ENCODE results near the gene SORCS2.

SORCS2 gene

DNA sequence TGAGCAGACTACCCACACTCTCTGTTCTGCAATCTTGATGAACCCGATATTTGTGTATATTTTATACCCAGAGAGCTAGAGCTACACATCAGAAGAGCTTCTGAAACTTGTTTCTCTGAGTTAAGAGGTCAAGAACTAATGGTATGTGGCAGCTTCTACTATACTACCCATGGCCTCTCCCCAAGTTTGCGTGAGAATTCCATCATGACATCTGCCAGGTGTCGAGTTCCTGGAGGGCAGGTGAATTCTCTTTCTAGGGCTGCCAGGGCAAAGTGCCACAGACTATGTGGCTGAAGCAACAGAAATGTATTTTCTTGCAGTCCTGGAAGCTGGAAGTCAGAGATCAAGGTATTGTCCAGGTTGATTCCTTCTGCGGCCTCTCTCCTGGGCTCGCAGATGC lies 4.4 kb downstream of the SORCS2 start:
- Histone ChIP-seq H3K36me3 (ENCODE audit: insufficient read depth, low read length) (no peaks in the 10 kb centered on the region), H3K4me3 (no peak overlapping the region), H3K9ac (ENCODE audit: insufficient read length) (no peak overlapping the region), H3K27ac (no peak overlapping the region), H3K9me3 (ENCODE audit: low read depth, low read length) (no peaks in the 10 kb centered on the region)
- no peak for DNase-seq (ENCODE audit: low read depth, low spot score)
- TF ChIP-seq POLR2AphosphoS5 (IDR thresholded peaks at IDR 0.05; ENCODE audit: borderline replicate concordance, low read depth, low read length) (no peak), FOXP2 (optimal IDR thresholded peaks at IDR 0.05; ENCODE audit: control extremely low read depth, extremely low read length, insufficient read depth) (no peak), EZH2 (IDR thresholded peaks at IDR 0.05) (no peak)

DNA sequence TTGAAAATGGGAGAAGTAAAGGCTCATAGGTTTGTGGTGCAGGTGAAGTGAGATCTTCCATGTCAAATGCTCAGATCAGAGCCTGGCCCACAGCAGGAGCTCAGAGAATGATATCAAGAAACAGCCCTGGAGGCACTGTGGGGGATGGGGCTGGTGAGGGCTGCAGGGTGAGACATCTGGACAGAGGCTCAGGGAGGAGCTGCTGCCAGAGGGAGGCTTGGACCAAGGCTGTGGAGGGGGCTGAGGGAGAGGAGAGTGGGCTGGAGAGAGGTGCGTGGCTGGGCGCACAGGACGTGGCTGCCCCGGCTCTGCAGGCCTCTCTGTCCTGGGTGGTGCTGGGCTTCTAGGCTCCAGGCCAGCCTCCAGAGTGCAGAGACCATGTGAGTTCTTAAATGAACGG lies 5.6 kb downstream of the SORCS2 start:
- no peak for DNase-seq (ENCODE audit: low read depth, low spot score)
- TF ChIP-seq FOXP2 (optimal IDR thresholded peaks at IDR 0.05; ENCODE audit: control extremely low read depth, extremely low read length, insufficient read depth): no peak
- no peak for TF ChIP-seq POLR2AphosphoS5 (IDR thresholded peaks at IDR 0.05; ENCODE audit: borderline replicate concordance, low read depth, low read length)
- TF ChIP-seq EZH2 (IDR thresholded peaks at IDR 0.05): no peak
- H3K9ac ChIP-seq (ENCODE audit: insufficient read length): no peak overlapping the region
- H3K9me3 ChIP-seq (ENCODE audit: low read depth, low read length): no peaks in the 10 kb centered on the region
- no peak overlapping the region for H3K4me3 ChIP-seq
- H3K27ac ChIP-seq: no peak overlapping the region
- H3K36me3 ChIP-seq (ENCODE audit: insufficient read depth, low read length): no peaks in the 10 kb centered on the region

DNA sequence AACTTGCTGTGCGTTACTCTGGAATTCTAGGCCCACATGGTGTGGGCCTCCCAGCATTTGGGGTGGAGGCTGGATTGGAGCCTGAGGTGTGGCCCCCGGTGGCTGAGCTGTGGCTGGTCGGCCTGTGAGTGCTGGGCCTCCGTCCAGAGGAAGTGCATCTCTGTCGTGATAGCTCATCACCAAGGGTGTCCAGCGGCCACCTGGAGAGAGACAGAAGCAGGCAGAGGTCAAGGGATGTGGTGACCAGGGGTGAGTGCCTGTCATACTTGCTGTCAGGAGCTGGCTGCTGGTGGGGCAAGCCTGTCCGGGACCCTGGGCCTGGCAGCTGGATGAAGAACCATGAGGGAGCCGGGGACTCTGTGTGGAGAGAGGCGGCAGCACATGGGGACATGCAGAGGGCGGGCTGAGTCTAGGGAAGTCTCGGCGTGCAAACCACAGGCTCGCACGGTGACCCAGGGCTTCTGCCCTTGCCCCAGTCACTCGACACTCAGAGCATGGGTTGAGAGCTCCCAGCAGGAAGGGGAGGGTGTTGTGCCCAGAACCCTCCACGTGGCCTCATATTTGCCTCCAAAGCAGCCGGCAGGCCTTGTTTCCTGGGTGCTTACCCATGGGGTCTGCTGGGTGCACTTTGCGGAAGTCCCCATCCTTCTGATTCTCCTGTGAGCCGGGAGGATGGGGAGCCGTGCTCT lies 6.2 kb downstream of the SORCS2 start:
- DNase-seq (ENCODE audit: low read depth, low spot score): no peak
- Histone ChIP-seq H3K27ac (no peak overlapping the region), H3K4me3 (no peak overlapping the region), H3K9me3 (ENCODE audit: low read depth, low read length) (no peaks in the 10 kb centered on the region), H3K36me3 (ENCODE audit: insufficient read depth, low read length) (no peaks in the 10 kb centered on the region), H3K9ac (ENCODE audit: insufficient read length) (no peak overlapping the region)
- TF ChIP-seq FOXP2 (optimal IDR thresholded peaks at IDR 0.05; ENCODE audit: control extremely low read depth, extremely low read length, insufficient read depth) (no peak), EZH2 (IDR thresholded peaks at IDR 0.05) (no peak), POLR2AphosphoS5 (IDR thresholded peaks at IDR 0.05; ENCODE audit: borderline replicate concordance, low read depth, low read length) (no peak)

DNA sequence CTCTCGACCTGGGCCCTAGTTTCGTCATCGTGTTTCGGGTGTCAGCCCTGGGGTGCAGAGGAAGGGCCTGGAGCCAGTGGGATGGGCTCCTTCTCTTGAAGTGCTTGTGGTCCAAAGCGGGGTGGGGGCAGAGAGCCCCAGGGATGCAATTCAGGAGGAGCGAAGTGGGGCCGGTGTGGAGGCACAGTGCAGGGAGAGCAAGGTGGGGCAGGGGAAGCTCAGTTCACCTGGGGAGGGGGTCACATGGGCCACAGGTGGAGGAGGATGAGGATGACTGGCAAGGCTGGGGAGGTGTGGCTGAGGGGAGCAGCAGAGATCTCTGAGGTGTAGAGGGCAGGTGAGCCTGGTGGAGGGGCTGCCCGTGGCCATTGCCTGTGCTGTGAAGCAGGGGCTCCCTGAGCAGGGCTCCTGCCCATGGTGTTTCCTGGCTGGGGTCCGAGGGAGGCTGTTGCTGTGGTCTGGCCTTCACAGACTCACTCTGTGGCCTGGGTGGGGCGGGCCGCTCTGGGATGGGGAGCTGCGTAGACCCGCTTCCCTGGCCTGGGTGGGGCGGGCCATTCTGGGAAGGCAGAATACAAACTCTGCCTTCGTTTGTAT lies 6.9 kb downstream of the SORCS2 start:
- DNase-seq (ENCODE audit: low read depth, low spot score): no peak
- Histone ChIP-seq H3K27ac (no peak overlapping the region), H3K36me3 (ENCODE audit: insufficient read depth, low read length) (no peaks in the 10 kb centered on the region), H3K4me3 (no peak overlapping the region), H3K9ac (ENCODE audit: insufficient read length) (no peak overlapping the region), H3K9me3 (ENCODE audit: low read depth, low read length) (no peaks in the 10 kb centered on the region)
- TF ChIP-seq EZH2 (IDR thresholded peaks at IDR 0.05) (no peak), POLR2AphosphoS5 (IDR thresholded peaks at IDR 0.05; ENCODE audit: borderline replicate concordance, low read depth, low read length) (no peak), FOXP2 (optimal IDR thresholded peaks at IDR 0.05; ENCODE audit: control extremely low read depth, extremely low read length, insufficient read depth) (no peak)

DNA sequence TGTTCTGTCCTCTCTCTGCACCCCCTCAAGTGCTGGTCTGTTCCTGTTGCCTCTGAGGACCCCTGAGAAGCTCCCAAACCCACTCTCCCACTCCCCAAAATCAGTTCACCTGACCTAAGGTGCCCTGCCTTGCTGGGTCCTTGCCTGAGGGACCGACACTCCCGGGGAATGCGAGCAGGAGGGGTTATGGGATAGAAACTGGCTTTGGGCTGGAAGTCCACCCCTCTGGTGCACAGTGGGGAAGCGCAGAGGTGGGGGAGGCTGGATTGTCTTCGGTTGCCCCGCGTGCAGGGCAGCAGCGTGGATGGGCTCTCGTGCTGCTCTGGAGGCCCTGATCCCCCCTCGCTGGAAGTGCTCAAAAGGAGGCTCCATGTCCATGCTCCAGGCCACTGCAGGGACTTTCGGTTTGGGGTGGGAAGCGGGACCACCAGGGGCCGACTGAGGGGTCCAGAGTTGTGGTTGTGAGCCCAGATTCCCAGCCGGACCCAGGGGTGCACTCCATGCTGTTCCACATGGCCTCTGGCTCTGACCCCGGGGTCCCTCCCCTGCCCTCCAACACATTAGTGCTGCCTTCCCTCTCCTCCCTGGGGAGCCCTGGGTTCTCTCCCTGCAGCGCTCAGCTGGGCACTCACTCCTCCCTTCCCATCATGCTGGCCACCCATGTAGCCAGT lies 7.6 kb downstream of the SORCS2 start:
- H3K9ac ChIP-seq (ENCODE audit: insufficient read length): no peak overlapping the region
- no peak for TF ChIP-seq POLR2AphosphoS5 (IDR thresholded peaks at IDR 0.05; ENCODE audit: borderline replicate concordance, low read depth, low read length)
- TF ChIP-seq EZH2 (IDR thresholded peaks at IDR 0.05): no peak
- TF ChIP-seq FOXP2 (optimal IDR thresholded peaks at IDR 0.05; ENCODE audit: control extremely low read depth, extremely low read length, insufficient read depth): no peak
- DNase-seq (ENCODE audit: low read depth, low spot score): no peak
- H3K4me3 ChIP-seq: no peak overlapping the region
- H3K36me3 ChIP-seq (ENCODE audit: insufficient read depth, low read length): no peaks in the 10 kb centered on the region
- no peak overlapping the region for H3K27ac ChIP-seq
- no peaks in the 10 kb centered on the region for H3K9me3 ChIP-seq (ENCODE audit: low read depth, low read length)

DNA sequence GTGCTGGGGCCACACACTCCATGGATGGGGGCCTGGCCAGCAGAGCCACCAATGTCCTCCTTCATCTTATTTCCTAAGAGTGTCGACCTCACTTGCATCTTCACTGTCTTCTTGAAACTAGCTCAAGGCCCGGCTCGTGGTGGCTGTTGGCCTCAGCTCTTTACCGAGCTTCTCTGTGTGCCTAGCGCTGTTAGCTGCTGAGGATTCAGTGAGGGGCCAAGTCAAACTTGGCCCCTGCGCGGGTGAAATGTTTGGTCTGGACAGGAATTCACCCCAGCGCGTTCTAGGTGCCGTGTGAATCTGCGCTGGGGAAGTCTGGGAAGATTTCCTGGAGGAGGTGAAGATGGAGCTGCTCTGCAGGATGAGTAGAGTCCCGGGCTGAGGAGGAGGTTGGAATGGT lies 8.5 kb downstream of the SORCS2 start:
- Histone ChIP-seq H3K36me3 (ENCODE audit: insufficient read depth, low read length) (no peaks in the 10 kb centered on the region), H3K9ac (ENCODE audit: insufficient read length) (no peak overlapping the region), H3K27ac (no peak overlapping the region), H3K4me3 (no peak overlapping the region), H3K9me3 (ENCODE audit: low read depth, low read length) (no peaks in the 10 kb centered on the region)
- TF ChIP-seq POLR2AphosphoS5 (IDR thresholded peaks at IDR 0.05; ENCODE audit: borderline replicate concordance, low read depth, low read length): no peak
- TF ChIP-seq EZH2 (IDR thresholded peaks at IDR 0.05): no peak
- no peak for TF ChIP-seq FOXP2 (optimal IDR thresholded peaks at IDR 0.05; ENCODE audit: control extremely low read depth, extremely low read length, insufficient read depth)
- no peak for DNase-seq (ENCODE audit: low read depth, low spot score)

DNA sequence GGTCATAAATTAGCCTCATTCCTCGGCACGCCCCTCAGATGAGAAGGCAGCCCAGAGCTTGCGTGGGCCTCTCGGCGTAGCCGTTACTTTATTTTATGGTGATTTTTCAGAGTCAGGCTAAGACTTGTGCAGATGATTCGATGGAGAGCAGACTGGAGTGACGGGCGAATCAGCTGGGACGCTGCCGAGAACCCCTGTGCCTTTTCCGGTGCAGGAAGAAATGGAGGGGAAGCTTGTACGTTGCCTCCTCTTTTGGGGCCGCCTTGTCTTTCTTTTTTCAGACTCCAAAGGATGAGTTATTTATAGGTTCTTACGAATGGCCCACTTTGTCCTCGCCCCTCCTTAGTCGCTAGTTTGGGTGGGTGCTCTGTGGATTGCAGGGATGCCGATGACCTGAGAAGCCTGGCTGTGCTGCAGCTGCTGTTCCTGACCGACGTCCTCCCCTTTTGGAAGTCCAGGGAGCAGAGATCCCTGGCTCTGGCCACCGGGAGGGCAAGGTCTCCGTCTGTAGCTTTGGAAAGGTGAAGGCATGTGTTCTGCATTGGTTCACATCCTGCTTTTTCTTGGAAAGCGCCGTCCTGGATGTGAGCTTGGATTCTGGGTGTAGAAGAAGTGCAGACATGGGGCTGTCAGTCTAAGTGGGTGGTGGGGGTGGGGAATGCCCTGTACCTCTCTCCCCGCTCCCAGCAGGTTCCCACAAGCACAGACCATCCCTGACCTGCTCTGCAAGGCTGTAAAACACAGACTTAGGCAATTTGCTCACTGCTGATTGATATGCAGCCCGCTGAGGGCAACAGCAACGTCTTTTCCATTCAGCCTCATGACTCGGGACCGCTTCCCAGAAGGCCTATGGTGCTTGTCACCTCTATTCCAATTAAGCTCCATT lies 9.3 kb downstream of the SORCS2 start:
- no peaks in the 10 kb centered on the region for H3K9me3 ChIP-seq (ENCODE audit: low read depth, low read length)
- no peak for DNase-seq (ENCODE audit: low read depth, low spot score)
- H3K9ac ChIP-seq (ENCODE audit: insufficient read length): no peak overlapping the region
- no peak overlapping the region for H3K4me3 ChIP-seq
- H3K36me3 ChIP-seq (ENCODE audit: insufficient read depth, low read length): no peaks in the 10 kb centered on the region
- H3K27ac ChIP-seq: no peak overlapping the region
- TF ChIP-seq POLR2AphosphoS5 (IDR thresholded peaks at IDR 0.05; ENCODE audit: borderline replicate concordance, low read depth, low read length) (no peak), FOXP2 (optimal IDR thresholded peaks at IDR 0.05; ENCODE audit: control extremely low read depth, extremely low read length, insufficient read depth) (no peak), EZH2 (IDR thresholded peaks at IDR 0.05) (no peak)

DNA sequence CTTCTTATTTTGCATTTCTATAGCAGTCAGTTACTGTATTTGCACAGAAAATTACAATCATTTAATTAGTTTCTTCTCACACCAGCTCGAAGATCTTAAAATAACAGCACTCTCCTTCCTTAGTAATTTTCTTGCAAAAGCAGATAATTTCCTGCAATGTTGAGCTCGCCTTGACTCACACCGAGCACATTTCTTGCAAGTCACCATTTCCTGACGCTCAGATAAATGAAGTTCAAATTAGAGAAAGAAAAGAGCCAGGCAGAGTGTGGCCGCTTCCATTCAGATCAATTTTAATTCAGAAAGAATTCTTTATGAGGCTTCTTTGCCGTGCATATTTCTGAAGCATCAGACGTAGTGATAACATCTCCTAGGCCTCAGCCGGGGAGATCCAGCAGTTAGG lies 10.1 kb downstream of the SORCS2 start:
- Histone ChIP-seq H3K9ac (ENCODE audit: insufficient read length) (no peak overlapping the region), H3K4me3 (no peak overlapping the region), H3K9me3 (ENCODE audit: low read depth, low read length) (no peaks in the 10 kb centered on the region), H3K27ac (no peak overlapping the region), H3K36me3 (ENCODE audit: insufficient read depth, low read length) (no peaks in the 10 kb centered on the region)
- no peak for DNase-seq (ENCODE audit: low read depth, low spot score)
- TF ChIP-seq EZH2 (IDR thresholded peaks at IDR 0.05) (no peak), FOXP2 (optimal IDR thresholded peaks at IDR 0.05; ENCODE audit: control extremely low read depth, extremely low read length, insufficient read depth) (no peak), POLR2AphosphoS5 (IDR thresholded peaks at IDR 0.05; ENCODE audit: borderline replicate concordance, low read depth, low read length) (no peak)

Measured in SK-N-MC (cell line).